HG02642 (cell line): ENCODE measurements around the gene GZMB.
A peak's percentile ranks its signal among the peaks of the same experiment; 100 is the strongest.
"Not testable (repeated sequence)": the region's sequence is repeated elsewhere in the genome, so short reads cannot be mapped to it uniquely, and the experiment has no call there.

Experiments
- ATAC-seq: cut with Tn5 transposase; IDR thresholded peaks from one replicate; pipeline ENCODE4 v1.9.1; 2021; ENCODE audit warnings: mild to moderate bottlenecking; ENCODE audit not compliant: unreplicated experiment, poor library complexity

Gene GZMB

GRCh38 chr14:24632336-24632735 is 1.7 kb downstream of the GZMB start:
- ATAC-seq: no peak

GRCh38 chr14:24631749-24632335 is 2.1 kb downstream of the GZMB start:
- no peak for ATAC-seq

- ATAC-seq: no peak
Observed at GRCh38 chr14:24630872-24631477, 3.0 kb downstream of the GZMB start.

GRCh38 chr14:24630087-24630871 is 3.7 kb downstream of the GZMB start:
- ATAC-seq: no peak

- ATAC-seq: no peak
Observed at GRCh38 chr14:24629521-24629920, 4.5 kb downstream of the GZMB start.

- no peak for ATAC-seq
Observed at GRCh38 chr14:24613747-24614146, 20.2 kb downstream of the GZMB start.

GRCh38 chr14:24613241-24613640 is 20.7 kb downstream of the GZMB start:
- no peak for ATAC-seq

GRCh38 chr14:24612196-24612595 is 21.8 kb downstream of the GZMB start:
- no peak for ATAC-seq

GRCh38 chr14:24609655-24610344 is 24.2 kb downstream of the GZMB start, which contains the start of gene GZMH:
Gene GZMH (minus strand): TSS chr14:24609685. CDS start chr14:24609613, 72 bp downstream.
- no peak for ATAC-seq

GRCh38 chr14:24607635-24608514 is 26.1 kb downstream of the GZMB start:
- no peak for ATAC-seq

GRCh38 chr14:24607081-24607480 is 26.9 kb downstream of the GZMB start:
- no peak for ATAC-seq

- ATAC-seq: no peak
Observed at GRCh38 chr14:24606297-24606696, 27.7 kb downstream of the GZMB start.

GRCh38 chr14:24605435-24606190 is 28.4 kb downstream of the GZMB start:
- ATAC-seq: peak; percentile 92

GRCh38 chr14:24597403-24597802 is 36.6 kb downstream of the GZMB start:
- ATAC-seq: no peak

GRCh38 chr14:24595073-24595808 is 38.7 kb downstream of the GZMB start:
- no peak for ATAC-seq

- ATAC-seq: not testable (repeated sequence)
Observed at GRCh38 chr14:24591004-24591403, 43.0 kb downstream of the GZMB start.

GRCh38 chr14:24584402-24584801 is 49.6 kb downstream of the GZMB start:
- not testable (repeated sequence) for ATAC-seq
